Endothelial cell of umbilical vein (primary cell): Measurements from ENCODE around the gene CHST12. TPM values are rescaled to one million over a fixed set of nuclear protein-coding genes. Genes with fewer than 3 reads are reported as not detected.

ENCODE experiments used
- BruUV-seq: library from RNA; stranded (reverse); fragments of 400-500 nt; replicated peaks from 2 replicates; lab custom pipeline; 2021; lab: Mats Ljungman, UMichigan
- CTCF ChIA-PET: fragments of 300-600, 350-600 bp; sonication (Branson Sonifier 250); formaldehyde crosslinking; loops from one replicate; lab custom pipeline; 2021; ENCODE audit warnings: antibody characterized with exemption, inconsistent platforms; lab: Charles Lee
- POLR2A ChIA-PET: fragments of 300-600, 350-600 bp; sonication (Branson Sonifier 250); formaldehyde crosslinking; loops from one replicate; lab custom pipeline; 2021; ENCODE audit warnings: antibody characterized with exemption, inconsistent platforms; lab: Charles Lee
- DNase-seq: peaks from one replicate; pipeline ENCODE4 v3.0.0-alpha.2; 2011; ENCODE audit warnings: low read depth, low spot score
- FAIRE-seq: peaks from 2 replicates; lab custom pipeline; 2011; peaks lifted over from hg19 to GRCh38; lab: Jason Lieb, UNC
- H2AFZ ChIP-seq: 2 replicates; pipeline ENCODE4 v1.6.0; 2012; ENCODE audit warnings: low read depth, low read length, control low read depth, inconsistent platforms
- H3K27ac ChIP-seq: 2 replicates; pipeline ENCODE4 v1.5.1; 2011; ENCODE audit warnings: low read depth, mild to moderate bottlenecking, control low read depth, low read length, moderate library complexity; ENCODE audit not compliant: insufficient read depth
- H3K27me3 ChIP-seq, 2 experiments: 2 replicates each; pipeline versions ENCODE4 v1.6.0 to v1.6.1; 2011; ENCODE audit warnings: low read length in 2 of 2, mixed read lengths in 1 of 2; ENCODE audit not compliant: control insufficient read depth in 2 of 2, insufficient read depth in 2 of 2
- H3K36me3 ChIP-seq, 2 experiments: 2 replicates in 1 of 2; 3 replicates in 1 of 2; pipeline ENCODE4 v1.5.1; 2011; ENCODE audit warnings: low read length in 2 of 2, mild to moderate bottlenecking in 1 of 2, moderate library complexity in 1 of 2; ENCODE audit not compliant: control insufficient read depth in 2 of 2, insufficient read depth in 2 of 2; ENCODE audit errors: extremely low read depth in 1 of 2
- H3K4me1 ChIP-seq: 3 replicates; pipeline ENCODE4 v1.5.1; 2011; ENCODE audit warnings: mild to moderate bottlenecking, low read length; ENCODE audit not compliant: control insufficient read depth, insufficient read depth; ENCODE audit errors: extremely low read depth
- H3K4me2 ChIP-seq: 2 replicates; pipeline ENCODE4 v1.6.1; 2011; ENCODE audit warnings: low read length, control low read depth, mixed read lengths; ENCODE audit not compliant: insufficient read depth
- H3K4me3 ChIP-seq, 3 experiments: fragments of 200-600 bp in 1 of 3; sonication (generic), shearing (Covaris generic) in 1 of 3; replicated peaks in 1 of 3; 2 replicates each; pipeline ENCODE4 v1.5.1; 2011 to 2016; ENCODE audit warnings: control low read depth in 3 of 3, low read length in 3 of 3, mild to moderate bottlenecking in 2 of 3, inconsistent platforms in 1 of 3, low read depth in 1 of 3, moderate library complexity in 1 of 3; ENCODE audit not compliant: insufficient read depth in 1 of 3
- H3K79me2 ChIP-seq: 2 replicates; pipeline ENCODE4 v1.6.0; 2012; ENCODE audit warnings: low read length, inconsistent platforms; ENCODE audit not compliant: control insufficient read depth, insufficient read depth
- H3K9ac ChIP-seq: replicated peaks from 2 replicates; pipeline ENCODE3; 2011; ENCODE audit warnings: low read length, control low read depth; ENCODE audit not compliant: insufficient read depth; ENCODE audit errors: extremely low read depth
- H3K9me1 ChIP-seq: replicated peaks from 3 replicates; pipeline ENCODE4 v1.6.0; 2011; ENCODE audit warnings: mild to moderate bottlenecking, low read length; ENCODE audit not compliant: control insufficient read depth, insufficient read depth; ENCODE audit errors: extremely low read depth
- H3K9me3 ChIP-seq: replicated peaks from 2 replicates; pipeline ENCODE4 v1.5.1; 2012; ENCODE audit warnings: low read length, inconsistent platforms; ENCODE audit not compliant: control insufficient read depth, insufficient read depth
- H4K20me1 ChIP-seq: replicated peaks from 2 replicates; pipeline ENCODE3; 2011; ENCODE audit warnings: mild to moderate bottlenecking, low read length; ENCODE audit not compliant: control insufficient read depth, insufficient read depth; ENCODE audit errors: extremely low read depth
- EZH2 ChIP-seq: IDR thresholded peaks from 2 replicates; pipeline ENCODE4 v1.6.1; 2012; ENCODE audit warnings: borderline replicate concordance, low read depth, mild to moderate bottlenecking, moderate library complexity, low read length, inconsistent platforms; ENCODE audit not compliant: severe bottlenecking
- FOS ChIP-seq: IDR thresholded peaks from 2 replicates; pipeline ENCODE4 v1.6.1; 2011; ENCODE audit warnings: mild to moderate bottlenecking, low read length, moderate library complexity, borderline replicate concordance; ENCODE audit not compliant: insufficient read depth
- JUN ChIP-seq: IDR thresholded peaks from 2 replicates; pipeline ENCODE4 v1.6.1; 2011; ENCODE audit warnings: borderline replicate concordance, low read depth; ENCODE audit not compliant: insufficient read length, insufficient read depth
- MYC ChIP-seq: IDR thresholded peaks from one replicate; pipeline ENCODE4 v1.6.1; 2011; ENCODE audit warnings: mild to moderate bottlenecking, low read depth, low read length
- POLR2A ChIP-seq: IDR thresholded peaks from 2 replicates; pipeline ENCODE4 v1.6.1; 2012; ENCODE audit warnings: low read depth, mild to moderate bottlenecking, control low read depth, low read length
- POLR2AphosphoS5 ChIP-seq: IDR thresholded peaks from 2 replicates; pipeline ENCODE4 v1.6.1; 2012; ENCODE audit warnings: low read depth, mild to moderate bottlenecking, control low read depth, low read length, moderate library complexity; ENCODE audit not compliant: insufficient read depth
- dilution Hi-C: fragments of 300-500 bp; cut with MboI; formaldehyde crosslinking; loops from one replicate; pipeline ENCODE4 v1.15.0; 2019; ENCODE audit warnings: low sequenced_read_pairs; ENCODE audit not compliant: extremely low pct_ligation_motif_present
- intact Hi-C: fragments of 100-400 bp; cut with micrococcal nuclease; formaldehyde crosslinking; loops from one replicate; pipeline ENCODE4 v1.10.0; 2022
- polyA plus RNA-seq, 4 experiments: library from polyadenylated mRNA; depleted of rRNA in 3 of 4; stranded (reverse) in 3 of 4; unstranded in 1 of 4; fragments of >200 nt; gene quantifications; 2 replicates each; pipeline versions ENCODE4 v1.2.1 to v1.2.3, GENCODE V29; 2011 to 2012; ENCODE audit warnings: missing spikeins in 1 of 4
- total RNA-seq: library from RNA; stranded (reverse); gene quantifications from 2 replicates; pipeline ENCODE4 v1.2.3, GENCODE V29; 2021
- TF ChIP-seq, protein P1 (sequence below), 2 donors: IDR thresholded peaks; 1 replicate in 1 of 2; 2 replicates in 1 of 2; pipeline ENCODE4 v1.5.1; 2011; ENCODE audit warnings: low read length in 2 of 2, mild to moderate bottlenecking in 2 of 2, moderate library complexity in 2 of 2, control low read depth in 1 of 2, inconsistent platforms in 1 of 2, low read depth in 1 of 2; ENCODE audit not compliant: insufficient read depth in 1 of 2; ENCODE audit errors: extremely low read depth in 1 of 2
- TF ChIP-seq, protein P2 (sequence below): IDR thresholded peaks from 2 replicates; pipeline ENCODE4 v1.6.1; 2011; ENCODE audit not compliant: insufficient read depth, insufficient read length

Gene CHST12
- total and polyA plus RNA-seq, 2 donors (not counting 3 experiments of a cell fraction or from before 2014, with no cell fraction given), result 30.2 to 52.6 TPM

DNA sequence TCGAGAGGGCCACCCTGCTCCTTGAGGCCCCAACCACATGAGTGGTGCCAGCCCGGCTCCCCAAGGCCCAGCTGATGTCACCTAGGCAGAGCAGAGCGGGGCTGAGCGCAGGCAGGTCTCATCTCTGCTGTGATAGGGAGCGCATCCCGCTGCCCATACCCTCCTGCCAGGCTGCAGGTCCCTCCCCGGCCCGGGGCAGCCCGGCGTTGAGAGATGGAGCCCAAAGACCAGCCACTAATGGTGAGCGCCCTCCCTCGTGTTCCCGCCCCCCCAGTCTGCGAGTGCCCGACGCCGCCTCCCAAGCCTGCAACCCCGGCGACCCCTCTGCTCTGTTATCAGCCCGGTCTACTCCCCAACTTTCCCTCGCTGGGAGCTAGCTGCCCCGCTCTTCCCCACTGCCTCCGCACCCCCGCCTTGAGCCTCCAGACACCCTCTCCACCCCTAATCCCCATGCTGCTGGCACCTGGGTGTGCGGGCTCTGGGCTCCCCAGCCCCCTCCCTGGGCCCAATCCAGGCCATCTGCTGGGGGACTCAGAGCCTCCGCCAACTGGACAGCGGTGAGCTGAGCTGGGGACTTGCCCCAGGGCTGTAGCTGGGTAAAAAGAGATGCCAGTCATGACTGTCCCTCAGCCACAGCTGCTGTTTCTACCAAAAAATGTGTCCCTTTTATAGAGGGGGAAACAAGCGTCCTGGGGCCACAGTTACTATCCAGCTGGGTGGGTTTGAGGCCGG is 19.7 kb upstream of the CHST12 start:
- H3K9ac ChIP-seq, result no peak overlapping the region
- ChIA-PET CTCF (interaction anchor here (0.8 to 3.8 kb wide), 11 partner anchors 10 to 87 kb away, joined by 3 to 43 read pairs (median 5); partner anchors contain the start of gene CHST12), POLR2A (interaction anchor here (0.8 kb wide), 1 partner anchor 17 kb away, joined by 3 read pairs; no protein-coding TSS in a partner anchor)
- intact Hi-C loops (loop anchor here (1.0 kb wide), 1 partner anchor 48 kb away; no protein-coding TSS in a partner anchor), dilution Hi-C loops (no loop called here)
- no peaks in the 10 kb centered on the region for H4K20me1 ChIP-seq
- H3K4me1 ChIP-seq, result no peaks in the 10 kb centered on the region
- H3K27me3 ChIP-seq, result no peaks in the 10 kb centered on the region
- TF ChIP-seq FOS (no peak), POLR2AphosphoS5 (no peak)
- DNase-seq, result no peak
- FAIRE-seq, result no peak
- no peaks in the 10 kb centered on the region for H3K9me3 ChIP-seq
- no peak overlapping the region for H3K4me2 ChIP-seq
- BruUV-seq, result no TSS peak
- H3K36me3 ChIP-seq, result peaks cover 4 to 23% of the 10 kb centered on the region in 2 experiments
- H3K9me1 ChIP-seq, result no peaks in the 10 kb centered on the region
- peaks cover under 1% of the 10 kb centered on the region for H3K79me2 ChIP-seq
- H3K27ac ChIP-seq, result no peak overlapping the region
- no peak overlapping the region for H3K4me3 ChIP-seq
- no peak overlapping the region for H2AFZ ChIP-seq

GRCh38 chr7:2384354-2385243 is 18.8 kb upstream of the CHST12 start:
- no TSS peak for BruUV-seq
- FAIRE-seq, result no peak

More at GRCh38 chr7:2384354-2385243, 18.8 kb upstream of the CHST12 start:
- Histone ChIP-seq H3K79me2 (no peaks in the 10 kb centered on the region), H3K4me2 (no peak overlapping the region), H3K4me1 (no peaks in the 10 kb centered on the region), H3K9me1 (no peaks in the 10 kb centered on the region), H3K27ac (no peak overlapping the region), H3K36me3 (peaks cover 2 to 15% of the 10 kb centered on the region in 2 experiments), H3K9me3 (no peaks in the 10 kb centered on the region), H3K27me3 (no peaks in the 10 kb centered on the region), H3K9ac (no peak overlapping the region), H3K4me3 (no peak overlapping the region), H4K20me1 (no peaks in the 10 kb centered on the region), H2AFZ (no peak overlapping the region)
- intact Hi-C loops, result loop anchor here (1.0 kb wide), 1 partner anchor 47 kb away; no protein-coding TSS in a partner anchor
- no peak for DNase-seq
- dilution Hi-C loops, result no loop called here
- CTCF ChIA-PET, result interaction anchor here (0.8 to 3.8 kb wide), 11 partner anchors 9 to 86 kb away, joined by 3 to 43 read pairs (median 5); partner anchors contain the start of gene CHST12
- no peak for TF ChIP-seq MYC
- TF ChIP-seq JUN, result no peak
- no peak for TF ChIP-seq EZH2
- TF ChIP-seq, protein P1, sequence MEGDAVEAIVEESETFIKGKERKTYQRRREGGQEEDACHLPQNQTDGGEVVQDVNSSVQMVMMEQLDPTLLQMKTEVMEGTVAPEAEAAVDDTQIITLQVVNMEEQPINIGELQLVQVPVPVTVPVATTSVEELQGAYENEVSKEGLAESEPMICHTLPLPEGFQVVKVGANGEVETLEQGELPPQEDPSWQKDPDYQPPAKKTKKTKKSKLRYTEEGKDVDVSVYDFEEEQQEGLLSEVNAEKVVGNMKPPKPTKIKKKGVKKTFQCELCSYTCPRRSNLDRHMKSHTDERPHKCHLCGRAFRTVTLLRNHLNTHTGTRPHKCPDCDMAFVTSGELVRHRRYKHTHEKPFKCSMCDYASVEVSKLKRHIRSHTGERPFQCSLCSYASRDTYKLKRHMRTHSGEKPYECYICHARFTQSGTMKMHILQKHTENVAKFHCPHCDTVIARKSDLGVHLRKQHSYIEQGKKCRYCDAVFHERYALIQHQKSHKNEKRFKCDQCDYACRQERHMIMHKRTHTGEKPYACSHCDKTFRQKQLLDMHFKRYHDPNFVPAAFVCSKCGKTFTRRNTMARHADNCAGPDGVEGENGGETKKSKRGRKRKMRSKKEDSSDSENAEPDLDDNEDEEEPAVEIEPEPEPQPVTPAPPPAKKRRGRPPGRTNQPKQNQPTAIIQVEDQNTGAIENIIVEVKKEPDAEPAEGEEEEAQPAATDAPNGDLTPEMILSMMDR (IDR thresholded peaks at IDR 0.05; ENCODE audit: extremely low read depth in 1 of 2, insufficient read depth in 1 of 2, low read depth in 1 of 2, low read length in 2 of 2), result no peak
- no peak for TF ChIP-seq POLR2AphosphoS5
- TF ChIP-seq POLR2A, result no peak
- TF ChIP-seq, protein P2, sequence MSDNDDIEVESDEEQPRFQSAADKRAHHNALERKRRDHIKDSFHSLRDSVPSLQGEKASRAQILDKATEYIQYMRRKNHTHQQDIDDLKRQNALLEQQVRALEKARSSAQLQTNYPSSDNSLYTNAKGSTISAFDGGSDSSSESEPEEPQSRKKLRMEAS, result no peak
- POLR2A ChIA-PET, result interaction anchor here (0.8 kb wide), 1 partner anchor 16 kb away, joined by 3 read pairs; no protein-coding TSS in a partner anchor
